Measurements from ENCODE around the gene CPNE7.

Gene CPNE7

GRCh38 chr16:89576153-89577054 is 846 bp downstream of the CPNE7 start:
- Histone ChIP-seq H3K27ac (no peak overlapping the region), H3K4me3 (ENCODE audit: low read depth, low read length) (peak overlapping the region; percentile 56), H3K27me3 (replicated peaks) (no peaks in the 10 kb centered on the region), H3K36me3 (replicated peaks) (no peaks in the 10 kb centered on the region)
- in situ Hi-C loops (cut with HindIII; ENCODE audit: low pct_ligation_motif_present, low sequenced_read_pairs): no loop called here
- DNase-seq: no peak
- TF ChIP-seq CTCF (IDR thresholded peaks at IDR 0.05; ENCODE audit: low read depth, low read length, missing control alignments): no peak

- no peak for DNase-seq
- in situ Hi-C loops (cut with HindIII; ENCODE audit: low pct_ligation_motif_present, low sequenced_read_pairs): no loop called here
- no peak for TF ChIP-seq CTCF (IDR thresholded peaks at IDR 0.05; ENCODE audit: low read depth, low read length, missing control alignments)
- Histone ChIP-seq H3K27ac (no peak overlapping the region), H3K4me3 (ENCODE audit: low read depth, low read length) (peak overlapping the region; percentile 56), H3K27me3 (replicated peaks) (no peaks in the 10 kb centered on the region), H3K36me3 (replicated peaks) (no peaks in the 10 kb centered on the region)
Observed at GRCh38 chr16:89577055-89577759, 1.6 kb downstream of the CPNE7 start.

GRCh38 chr16:89579351-89579750 is 3.8 kb downstream of the CPNE7 start:
- in situ Hi-C loops (cut with HindIII; ENCODE audit: low pct_ligation_motif_present, low sequenced_read_pairs): no loop called here
- DNase-seq: no peak
- no peak overlapping the region for H3K4me3 ChIP-seq (ENCODE audit: low read depth, low read length)
- no peaks in the 10 kb centered on the region for H3K36me3 ChIP-seq (replicated peaks)
- H3K27ac ChIP-seq: no peak overlapping the region
- no peak for TF ChIP-seq CTCF (IDR thresholded peaks at IDR 0.05; ENCODE audit: low read depth, low read length, missing control alignments)
- H3K27me3 ChIP-seq (replicated peaks): no peaks in the 10 kb centered on the region

GRCh38 chr16:89581045-89581695 is 5.6 kb downstream of the CPNE7 start:
- TF ChIP-seq CTCF (IDR thresholded peaks at IDR 0.05; ENCODE audit: low read depth, low read length, missing control alignments): no peak
- H3K27ac ChIP-seq: peak overlapping the region; percentile 88
- H3K36me3 ChIP-seq (replicated peaks): no peaks in the 10 kb centered on the region
- no peaks in the 10 kb centered on the region for H3K27me3 ChIP-seq (replicated peaks)
- DNase-seq: peak; percentile 99
- in situ Hi-C loops (cut with HindIII; ENCODE audit: low pct_ligation_motif_present, low sequenced_read_pairs): no loop called here
- H3K4me3 ChIP-seq (ENCODE audit: low read depth, low read length): no peak overlapping the region

GRCh38 chr16:89581861-89582563 is 6.5 kb downstream of the CPNE7 start:
- no peak overlapping the region for H3K4me3 ChIP-seq (ENCODE audit: low read depth, low read length)
- H3K36me3 ChIP-seq (replicated peaks): no peaks in the 10 kb centered on the region
- TF ChIP-seq CTCF (IDR thresholded peaks at IDR 0.05; ENCODE audit: low read depth, low read length, missing control alignments): no peak
- no peak for DNase-seq
- in situ Hi-C loops (cut with HindIII; ENCODE audit: low pct_ligation_motif_present, low sequenced_read_pairs): no loop called here
- peak overlapping the region; percentile 73 for H3K27ac ChIP-seq
- no peaks in the 10 kb centered on the region for H3K27me3 ChIP-seq (replicated peaks)

Data from brain microvascular endothelial cell (primary cell).